IMR-90 (cell line): ENCODE measurements around the gene OSGIN1.

Experiments used
- BHLHE40 ChIP-seq: fragments of 150-350 bp; IDR thresholded peaks from 2 replicates; pipeline ENCODE4 v1.6.1; 2016; ENCODE audit warnings: mild to moderate bottlenecking, low read depth, low read length
- CEBPB ChIP-seq: IDR thresholded peaks from 2 replicates; pipeline ENCODE4 v1.6.1; 2012; ENCODE audit warnings: low read depth, low read length, improper control_type of control experiment
- CTCF ChIP-seq: conservative IDR thresholded peaks from 2 replicates; pipeline ENCODE4 v1.5.1; 2012; ENCODE audit warnings: mild to moderate bottlenecking, low read depth, low read length, improper control_type of control experiment
- FOS ChIP-seq: fragments of 150-350 bp; IDR thresholded peaks from 2 replicates; pipeline ENCODE4 v1.6.1; 2016; ENCODE audit warnings: low read depth, low read length
- MAZ ChIP-seq: IDR thresholded peaks from 2 replicates; pipeline ENCODE4 v1.6.1; 2012; ENCODE audit warnings: low read depth, mild to moderate bottlenecking, low read length, improper control_type of control experiment, moderate library complexity, borderline replicate concordance
- POLR2A ChIP-seq: IDR thresholded peaks from 2 replicates; pipeline ENCODE4 v1.6.1; 2012; ENCODE audit warnings: mild to moderate bottlenecking, low read depth, low read length
- RAD21 ChIP-seq: IDR thresholded peaks from 2 replicates; pipeline ENCODE4 v1.6.1; 2012; ENCODE audit warnings: low read length, improper control_type of control experiment

GRCh38 chr16:83929811-83930555, 23.1 kb upstream of the OSGIN1 start:
- TF ChIP-seq CTCF (no peak), POLR2A (no peak), CEBPB (no peak), FOS (no peak), RAD21 (no peak), MAZ (no peak), BHLHE40 (no peak)
